Osteocyte (in vitro differentiated cells): Measurements from ENCODE around the gene SNX13. TPM values are rescaled to one million over a fixed set of nuclear protein-coding genes. Genes with fewer than 3 reads are reported as not detected.

Experiments
- DNase-seq: peaks from one replicate; pipeline ENCODE4 v3.0.0; 2021; ENCODE audit warnings: mixed read lengths; ENCODE audit not compliant: unreplicated experiment; ENCODE audit errors: extremely low spot score
- H3K27ac Mint-ChIP-seq: one replicate; pipeline ENCODE4 v1.8.0; 2021; ENCODE audit warnings: mild to moderate bottlenecking, mixed read lengths; ENCODE audit not compliant: unreplicated experiment
- H3K27me3 Mint-ChIP-seq: one replicate; pipeline ENCODE4 v1.8.0; 2021; ENCODE audit warnings: mixed read lengths; ENCODE audit not compliant: unreplicated experiment
- H3K36me3 Mint-ChIP-seq: one replicate; pipeline ENCODE4 v1.8.0; 2021; ENCODE audit warnings: mixed read lengths; ENCODE audit not compliant: unreplicated experiment
- H3K4me1 Mint-ChIP-seq: one replicate; pipeline ENCODE4 v1.8.0; 2021; ENCODE audit warnings: mixed read lengths; ENCODE audit not compliant: unreplicated experiment
- H3K4me3 Mint-ChIP-seq: one replicate; pipeline ENCODE4 v1.8.0; 2021; ENCODE audit warnings: mild to moderate bottlenecking, moderate library complexity, mixed read lengths; ENCODE audit not compliant: unreplicated experiment
- H3K9me3 Mint-ChIP-seq: one replicate; pipeline ENCODE4 v1.8.0; 2021; ENCODE audit warnings: mixed read lengths; ENCODE audit not compliant: unreplicated experiment
- total RNA-seq: library from RNA; stranded (reverse); gene quantifications from 2 replicates; pipeline ENCODE4 v1.2.1, GENCODE V29; 2021
- TF ChIP-seq, protein P1 (sequence below): fragments of 200-600 bp; sonication (generic); IDR thresholded peaks from 2 replicates; pipeline ENCODE4 v1.5.0; 2021; ENCODE audit warnings: antibody characterized with exemption, mild to moderate bottlenecking, moderate library complexity

Gene SNX13
- total RNA-seq, 1 donor from 2014 or later = 49.5 TPM

DNA sequence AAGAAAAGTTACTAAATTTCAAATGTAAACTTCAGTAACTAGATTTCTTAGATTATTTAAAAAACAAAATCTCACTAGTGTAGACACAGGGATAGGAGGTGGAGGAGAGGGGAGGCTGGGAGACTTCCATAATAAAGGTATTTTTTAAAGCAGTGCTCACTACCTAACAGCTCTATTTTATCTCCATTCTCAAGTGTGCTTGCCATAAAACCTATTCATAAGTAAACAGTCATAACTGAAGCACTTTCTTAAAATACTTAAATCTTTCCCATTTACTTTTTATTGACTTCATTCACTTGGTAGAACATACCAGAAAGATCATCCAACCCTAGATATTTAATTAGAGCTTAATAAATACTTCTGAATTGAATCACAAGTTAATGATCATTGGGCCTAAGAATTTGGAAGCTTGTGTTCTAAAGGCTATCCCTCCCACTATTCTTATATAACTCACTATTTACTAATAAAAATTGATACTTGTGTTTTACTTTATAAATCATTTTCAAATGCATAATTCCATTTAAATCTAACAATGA lies 107.4 kb downstream of the SNX13 start:
- DNase-seq = no peak
- no peaks in the 10 kb centered on the region for H3K4me1 Mint-ChIP-seq
- H3K27me3 Mint-ChIP-seq = no peaks in the 10 kb centered on the region
- peaks cover 17% of the 10 kb centered on the region for H3K36me3 Mint-ChIP-seq
- H3K4me3 Mint-ChIP-seq = no peak overlapping the region
- no peak overlapping the region for H3K27ac Mint-ChIP-seq
- TF ChIP-seq, protein P1, sequence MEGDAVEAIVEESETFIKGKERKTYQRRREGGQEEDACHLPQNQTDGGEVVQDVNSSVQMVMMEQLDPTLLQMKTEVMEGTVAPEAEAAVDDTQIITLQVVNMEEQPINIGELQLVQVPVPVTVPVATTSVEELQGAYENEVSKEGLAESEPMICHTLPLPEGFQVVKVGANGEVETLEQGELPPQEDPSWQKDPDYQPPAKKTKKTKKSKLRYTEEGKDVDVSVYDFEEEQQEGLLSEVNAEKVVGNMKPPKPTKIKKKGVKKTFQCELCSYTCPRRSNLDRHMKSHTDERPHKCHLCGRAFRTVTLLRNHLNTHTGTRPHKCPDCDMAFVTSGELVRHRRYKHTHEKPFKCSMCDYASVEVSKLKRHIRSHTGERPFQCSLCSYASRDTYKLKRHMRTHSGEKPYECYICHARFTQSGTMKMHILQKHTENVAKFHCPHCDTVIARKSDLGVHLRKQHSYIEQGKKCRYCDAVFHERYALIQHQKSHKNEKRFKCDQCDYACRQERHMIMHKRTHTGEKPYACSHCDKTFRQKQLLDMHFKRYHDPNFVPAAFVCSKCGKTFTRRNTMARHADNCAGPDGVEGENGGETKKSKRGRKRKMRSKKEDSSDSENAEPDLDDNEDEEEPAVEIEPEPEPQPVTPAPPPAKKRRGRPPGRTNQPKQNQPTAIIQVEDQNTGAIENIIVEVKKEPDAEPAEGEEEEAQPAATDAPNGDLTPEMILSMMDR = no peak
- H3K9me3 Mint-ChIP-seq = no peaks in the 10 kb centered on the region

DNA sequence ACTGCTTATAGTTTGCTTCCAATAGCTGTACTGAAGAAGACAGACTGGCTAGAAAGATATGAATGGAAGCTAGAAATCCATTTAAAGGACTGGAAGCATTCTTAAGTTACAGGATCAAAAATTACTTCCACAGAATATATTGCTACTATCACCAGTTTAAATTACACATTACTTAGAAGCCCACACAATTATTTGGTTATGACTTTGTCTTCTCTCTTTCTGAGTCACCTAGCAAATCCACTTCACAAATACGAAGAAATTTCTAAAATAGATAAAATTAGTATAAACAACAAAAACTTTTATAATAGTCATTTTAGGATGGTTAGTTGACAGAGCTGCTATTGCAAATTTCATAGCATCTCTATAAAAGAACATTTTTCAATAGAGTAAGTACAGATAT lies 108.1 kb downstream of the SNX13 start:
- H3K27ac Mint-ChIP-seq = no peak overlapping the region
- no peaks in the 10 kb centered on the region for H3K4me1 Mint-ChIP-seq
- H3K27me3 Mint-ChIP-seq = no peaks in the 10 kb centered on the region
- no peak overlapping the region for H3K4me3 Mint-ChIP-seq
- peaks cover 17% of the 10 kb centered on the region for H3K36me3 Mint-ChIP-seq
- DNase-seq = no peak
- no peaks in the 10 kb centered on the region for H3K9me3 Mint-ChIP-seq
- TF ChIP-seq, protein P1 = no peak

DNA sequence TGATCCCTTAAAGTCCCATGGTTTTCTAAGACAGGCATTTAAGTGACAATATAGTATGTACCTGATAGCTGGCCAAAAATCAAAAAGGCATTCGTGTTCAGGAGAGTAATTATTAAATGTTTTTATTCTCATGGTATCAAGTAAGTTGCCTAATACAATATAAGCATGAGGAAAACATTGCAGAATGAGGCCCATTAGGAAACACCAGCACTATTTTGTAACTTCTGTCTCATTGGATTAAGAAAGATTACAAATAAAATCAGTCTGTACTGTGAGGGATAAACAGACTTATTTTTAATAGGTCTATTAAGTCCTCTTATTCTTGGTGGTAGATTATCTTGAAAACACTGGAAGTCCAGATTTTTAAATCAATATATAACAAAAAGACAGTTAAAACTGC lies 110.1 kb downstream of the SNX13 start:
- TF ChIP-seq, protein P1 = no peak
- no peaks in the 10 kb centered on the region for H3K27me3 Mint-ChIP-seq
- H3K4me3 Mint-ChIP-seq = no peak overlapping the region
- no peak for DNase-seq
- H3K27ac Mint-ChIP-seq = no peak overlapping the region
- H3K36me3 Mint-ChIP-seq = peaks cover 21% of the 10 kb centered on the region
- no peaks in the 10 kb centered on the region for H3K9me3 Mint-ChIP-seq
- no peaks in the 10 kb centered on the region for H3K4me1 Mint-ChIP-seq

DNA sequence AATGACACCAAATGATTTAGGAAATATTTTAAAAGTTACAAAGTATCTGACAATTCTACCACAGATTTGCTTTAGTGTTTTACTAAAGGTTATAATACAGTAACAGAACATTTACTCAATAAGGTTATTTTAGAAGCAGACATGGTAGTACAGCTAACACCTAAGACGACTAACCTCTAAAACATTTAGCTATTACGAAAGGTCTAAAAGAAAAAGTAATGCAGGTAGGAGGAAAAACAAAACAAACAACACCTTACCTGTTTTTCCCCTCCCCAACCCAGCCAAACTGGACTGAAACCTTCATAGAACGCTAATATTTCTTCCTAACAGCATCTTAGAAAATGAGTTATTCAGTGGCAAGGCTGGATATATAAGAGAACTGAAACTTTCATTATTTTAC lies 111.3 kb downstream of the SNX13 start:
- no peaks in the 10 kb centered on the region for H3K4me1 Mint-ChIP-seq
- H3K27me3 Mint-ChIP-seq = no peaks in the 10 kb centered on the region
- no peak overlapping the region for H3K4me3 Mint-ChIP-seq
- no peaks in the 10 kb centered on the region for H3K9me3 Mint-ChIP-seq
- peaks cover 25% of the 10 kb centered on the region for H3K36me3 Mint-ChIP-seq
- DNase-seq = no peak
- TF ChIP-seq, protein P1 = no peak
- H3K27ac Mint-ChIP-seq = no peak overlapping the region

DNA sequence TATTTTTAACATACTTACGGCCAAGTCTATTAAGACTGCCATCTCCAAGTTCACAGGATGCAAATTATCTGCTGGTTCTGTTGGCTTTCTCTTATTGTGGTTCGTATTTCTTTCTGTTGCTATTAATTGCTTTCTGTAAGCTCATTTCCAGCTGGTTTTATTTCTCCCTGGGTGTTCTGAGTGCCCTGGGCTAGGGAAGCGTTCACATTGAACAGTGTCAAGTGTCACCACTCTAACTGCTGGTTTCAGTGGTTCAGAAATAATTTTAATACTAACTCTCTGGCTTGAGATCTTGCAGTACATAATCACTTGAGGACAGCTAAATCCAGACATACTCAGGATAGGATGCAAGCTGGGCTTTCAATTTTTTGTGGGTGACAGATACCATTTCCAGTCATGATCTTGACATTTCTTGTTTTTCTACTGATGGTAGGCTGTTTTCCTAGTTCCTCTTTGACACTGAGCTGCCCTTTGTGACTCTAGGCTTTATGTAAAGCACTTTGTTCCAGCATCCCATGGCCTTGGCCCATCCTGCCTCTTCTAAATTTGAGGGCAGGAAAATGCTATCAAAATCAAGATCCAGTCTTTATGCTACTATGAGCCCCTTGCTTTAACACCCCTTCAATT lies 117.6 kb downstream of the SNX13 start:
- H3K4me1 Mint-ChIP-seq = peaks cover 10% of the 10 kb centered on the region
- H3K27ac Mint-ChIP-seq = no peak overlapping the region
- H3K9me3 Mint-ChIP-seq = no peaks in the 10 kb centered on the region
- TF ChIP-seq, protein P1 = no peak
- no peak overlapping the region for H3K4me3 Mint-ChIP-seq
- no peaks in the 10 kb centered on the region for H3K27me3 Mint-ChIP-seq
- peaks cover 28% of the 10 kb centered on the region for H3K36me3 Mint-ChIP-seq
- no peak for DNase-seq
